ENCODE measurements around the gene PRKCE. TPM values are rescaled to one million over a fixed set of nuclear protein-coding genes. Genes with fewer than 3 reads are reported as not detected.

PRKCE gene
- total RNA-seq, 2 experiments from 2014 or later, result 17.0 to 42.1 TPM

DNA sequence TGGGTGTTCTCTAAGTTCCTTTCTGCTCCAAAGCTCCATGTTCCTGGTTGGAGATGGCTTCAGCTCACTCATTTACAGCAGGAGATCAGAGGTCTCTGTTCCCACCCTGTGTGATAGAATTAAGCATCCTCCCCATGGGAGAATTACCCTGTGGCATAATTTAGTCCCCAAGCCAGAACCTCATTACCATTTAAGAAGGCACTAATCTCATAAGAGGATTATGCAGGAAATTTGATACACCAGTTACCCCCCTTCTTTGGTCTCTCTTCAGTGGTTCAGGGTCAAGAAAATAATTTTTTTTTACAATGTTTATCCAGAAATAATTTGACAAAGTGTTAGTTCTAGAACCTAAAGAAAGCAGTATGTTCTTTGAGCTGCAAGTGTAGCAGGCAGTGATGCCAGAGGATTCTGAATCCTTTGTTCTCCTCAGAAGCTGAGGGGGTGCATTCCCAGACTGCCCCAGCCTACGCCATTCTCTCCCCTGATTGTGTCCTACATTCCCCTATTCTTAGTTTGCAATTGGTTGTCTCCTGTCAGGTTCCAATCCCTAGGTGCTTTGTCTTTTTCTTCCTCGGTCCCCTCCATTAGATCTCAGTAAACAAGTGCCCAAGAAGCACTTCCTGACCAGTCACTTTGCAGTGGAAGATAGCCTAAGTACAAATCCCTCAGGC, 163.6 kb downstream of the PRKCE start:
- no TSS peak for BruUV-seq (replicated peaks)
- no peak for DNase-seq (ENCODE audit: low spot score)
- no peaks in the 10 kb centered on the region for H4K20me1 ChIP-seq (ENCODE audit: insufficient read depth, low read length)
- CTCF ChIA-PET (ENCODE audit: unreplicated experiment), result no interaction called here
- H3K9me2 ChIP-seq (ENCODE audit: insufficient read depth, low read length), result no peaks in the 10 kb centered on the region; the same call in 1 of the 2 replicates
- intact Hi-C loops (cut with micrococcal nuclease; ENCODE audit: unreplicated experiment), result no loop called here
- no peak overlapping the region for H2AFZ ChIP-seq (ENCODE audit: low read length)
- H3K79me2 ChIP-seq (ENCODE audit: insufficient read depth, low read depth, low read length), result no peaks in the 10 kb centered on the region
- TF ChIP-seq EZH2phosphoT487 (IDR thresholded peaks at IDR 0.05; ENCODE audit: borderline replicate concordance, low read depth, low read length), result no peak
- TF ChIP-seq, protein P1, sequence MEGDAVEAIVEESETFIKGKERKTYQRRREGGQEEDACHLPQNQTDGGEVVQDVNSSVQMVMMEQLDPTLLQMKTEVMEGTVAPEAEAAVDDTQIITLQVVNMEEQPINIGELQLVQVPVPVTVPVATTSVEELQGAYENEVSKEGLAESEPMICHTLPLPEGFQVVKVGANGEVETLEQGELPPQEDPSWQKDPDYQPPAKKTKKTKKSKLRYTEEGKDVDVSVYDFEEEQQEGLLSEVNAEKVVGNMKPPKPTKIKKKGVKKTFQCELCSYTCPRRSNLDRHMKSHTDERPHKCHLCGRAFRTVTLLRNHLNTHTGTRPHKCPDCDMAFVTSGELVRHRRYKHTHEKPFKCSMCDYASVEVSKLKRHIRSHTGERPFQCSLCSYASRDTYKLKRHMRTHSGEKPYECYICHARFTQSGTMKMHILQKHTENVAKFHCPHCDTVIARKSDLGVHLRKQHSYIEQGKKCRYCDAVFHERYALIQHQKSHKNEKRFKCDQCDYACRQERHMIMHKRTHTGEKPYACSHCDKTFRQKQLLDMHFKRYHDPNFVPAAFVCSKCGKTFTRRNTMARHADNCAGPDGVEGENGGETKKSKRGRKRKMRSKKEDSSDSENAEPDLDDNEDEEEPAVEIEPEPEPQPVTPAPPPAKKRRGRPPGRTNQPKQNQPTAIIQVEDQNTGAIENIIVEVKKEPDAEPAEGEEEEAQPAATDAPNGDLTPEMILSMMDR (conservative IDR thresholded peaks at IDR 0.05; ENCODE audit: low read length), result no peak
- no peaks in the 10 kb centered on the region for H3K36me3 ChIP-seq (ENCODE audit: insufficient read depth, low read length)
- H3K27ac ChIP-seq (ENCODE audit: low read depth, low read length, poor library complexity, severe bottlenecking), result no peak overlapping the region
- H3K4me1 ChIP-seq (ENCODE audit: insufficient read depth, low read length, poor library complexity, severe bottlenecking), result no peaks in the 10 kb centered on the region
- H3K9me3 ChIP-seq (ENCODE audit: low read length), result no peaks in the 10 kb centered on the region
- no peak overlapping the region for H3K4me2 ChIP-seq (ENCODE audit: low read length)
- H3K4me3 ChIP-seq (ENCODE audit: low read depth, low read length, poor library complexity, severe bottlenecking), result no peak overlapping the region
- POLR2A ChIA-PET, result no interaction called here

DNA sequence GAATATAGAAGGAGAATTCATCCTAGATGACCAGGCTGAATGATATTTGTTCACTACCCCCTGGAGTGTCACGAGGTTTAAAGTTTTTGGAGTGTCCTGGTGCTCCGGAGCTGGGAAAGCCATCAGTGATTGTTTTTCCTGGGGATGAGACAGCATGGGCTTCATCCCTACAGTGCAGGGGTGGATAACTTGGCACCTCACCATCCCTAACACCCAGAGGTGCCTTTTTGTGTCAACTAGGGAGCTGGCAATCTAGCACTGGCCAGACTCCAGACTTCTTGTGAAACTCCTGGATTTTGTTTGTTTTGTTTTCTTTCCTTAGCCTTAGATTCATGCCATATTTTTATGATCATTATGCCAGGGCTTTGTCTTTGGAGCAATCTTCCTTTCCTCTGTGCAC, 164.8 kb downstream of the PRKCE start:
- Histone ChIP-seq H4K20me1 (ENCODE audit: insufficient read depth, low read length) (no peaks in the 10 kb centered on the region), H3K4me3 (ENCODE audit: low read depth, low read length, poor library complexity, severe bottlenecking) (no peak overlapping the region), H3K27ac (ENCODE audit: low read depth, low read length, poor library complexity, severe bottlenecking) (no peak overlapping the region), H3K4me2 (ENCODE audit: low read length) (no peak overlapping the region), H3K36me3 (ENCODE audit: insufficient read depth, low read length) (no peaks in the 10 kb centered on the region), H3K9me3 (ENCODE audit: low read length) (no peaks in the 10 kb centered on the region), H2AFZ (ENCODE audit: low read length) (no peak overlapping the region), H3K9me2 (ENCODE audit: insufficient read depth, low read length) (no peaks in the 10 kb centered on the region; the same call in 1 of the 2 replicates), H3K4me1 (ENCODE audit: insufficient read depth, low read length, poor library complexity, severe bottlenecking) (no peaks in the 10 kb centered on the region), H3K79me2 (ENCODE audit: insufficient read depth, low read depth, low read length) (no peaks in the 10 kb centered on the region)
- no TSS peak for BruUV-seq (replicated peaks)
- DNase-seq (ENCODE audit: low spot score), result no peak
- POLR2A ChIA-PET, result interaction anchor here (0.6 kb wide), 1 partner anchor 239 kb away, joined by 4 read pairs; no protein-coding TSS in a partner anchor
- CTCF ChIA-PET (ENCODE audit: unreplicated experiment), result no interaction called here
- intact Hi-C loops (cut with micrococcal nuclease; ENCODE audit: unreplicated experiment), result no loop called here
- TF ChIP-seq, protein P1 (conservative IDR thresholded peaks at IDR 0.05; ENCODE audit: low read length), result no peak
- no peak for TF ChIP-seq EZH2phosphoT487 (IDR thresholded peaks at IDR 0.05; ENCODE audit: borderline replicate concordance, low read depth, low read length)

DNA sequence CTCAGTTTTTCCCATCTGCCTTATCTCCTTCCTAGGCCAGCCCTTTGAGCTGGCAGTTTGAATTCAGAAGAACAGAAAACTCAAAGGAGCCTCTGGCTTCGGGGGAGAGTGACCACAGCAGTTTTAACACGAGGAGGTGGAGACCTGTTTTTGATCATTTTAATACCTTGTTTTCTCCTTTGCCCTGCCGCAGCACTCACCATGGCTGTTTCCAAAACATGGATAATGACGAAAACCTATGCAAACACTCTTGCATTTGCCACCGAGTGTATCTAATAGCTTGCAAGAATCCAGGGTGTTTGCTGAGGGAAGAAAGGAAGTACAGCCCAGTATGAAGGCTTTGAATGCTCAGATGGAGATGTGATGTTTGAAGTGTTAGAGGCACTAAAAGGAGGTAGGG, 167.1 kb downstream of the PRKCE start:
- DNase-seq (ENCODE audit: low spot score), result no peak
- no peaks in the 10 kb centered on the region for H3K9me3 ChIP-seq (ENCODE audit: low read length)
- intact Hi-C loops (cut with micrococcal nuclease; ENCODE audit: unreplicated experiment), result no loop called here
- no peaks in the 10 kb centered on the region for H3K4me1 ChIP-seq (ENCODE audit: insufficient read depth, low read length, poor library complexity, severe bottlenecking)
- BruUV-seq (replicated peaks), result no TSS peak
- H2AFZ ChIP-seq (ENCODE audit: low read length), result no peak overlapping the region
- no peaks in the 10 kb centered on the region for H3K36me3 ChIP-seq (ENCODE audit: insufficient read depth, low read length)
- H3K4me3 ChIP-seq (ENCODE audit: low read depth, low read length, poor library complexity, severe bottlenecking), result no peak overlapping the region
- CTCF ChIA-PET (ENCODE audit: unreplicated experiment), result no interaction called here
- H3K4me2 ChIP-seq (ENCODE audit: low read length), result no peak overlapping the region
- H3K27ac ChIP-seq (ENCODE audit: low read depth, low read length, poor library complexity, severe bottlenecking), result no peak overlapping the region
- TF ChIP-seq EZH2phosphoT487 (IDR thresholded peaks at IDR 0.05; ENCODE audit: borderline replicate concordance, low read depth, low read length), result no peak
- TF ChIP-seq, protein P1 (conservative IDR thresholded peaks at IDR 0.05; ENCODE audit: low read length), result no peak
- no peaks in the 10 kb centered on the region for H3K79me2 ChIP-seq (ENCODE audit: insufficient read depth, low read depth, low read length)
- POLR2A ChIA-PET, result no interaction called here
- H4K20me1 ChIP-seq (ENCODE audit: insufficient read depth, low read length), result no peaks in the 10 kb centered on the region
- no peaks in the 10 kb centered on the region; the same call in 1 of the 2 replicates for H3K9me2 ChIP-seq (ENCODE audit: insufficient read depth, low read length)

Data from OCI-LY7 (cell line).